Lung (tissue), 12 donors: ENCODE measurements around the gene GFPT2. TPM values are rescaled to one million over a fixed set of nuclear protein-coding genes. Genes with fewer than 3 reads are reported as not detected.

Experiments
- ATAC-seq: fragments of 200-7000 bp; cut with Tn5 transposase; one replicate; pipeline ENCODE4 v1.9.1; 2020; ENCODE audit warnings: moderate number of reproducible peaks; ENCODE audit not compliant: insufficient read depth, low FRiP score
- DNase-seq, 3 donors: peaks; one replicate each; pipeline ENCODE4 v3.0.0-alpha.2; 2013 to 2017
- H3K27ac ChIP-seq, 2 donors: one replicate each; pipeline ENCODE4 v1.5.1; 2013; ENCODE audit warnings: mild to moderate bottlenecking in 2 of 2, moderate library complexity in 2 of 2, control low read depth in 1 of 2, inconsistent platforms in 1 of 2, low read depth in 1 of 2, low read length in 1 of 2
- H3K27me3 ChIP-seq, 3 donors: one replicate each; pipeline ENCODE4 v1.5.1; 2013; ENCODE audit warnings: low read length in 2 of 3; ENCODE audit not compliant: control insufficient read depth in 3 of 3, insufficient read depth in 3 of 3
- H3K36me3 ChIP-seq, 4 donors: one replicate each; pipeline ENCODE4 v1.5.1; 2013; ENCODE audit warnings: low read length in 4 of 4, mild to moderate bottlenecking in 1 of 4, moderate library complexity in 1 of 4; ENCODE audit not compliant: control insufficient read depth in 4 of 4, insufficient read depth in 4 of 4
- H3K4me1 ChIP-seq, 5 donors: one replicate each; pipeline ENCODE4 v1.5.1; 2013; ENCODE audit warnings: low read length in 5 of 5, mild to moderate bottlenecking in 2 of 5, moderate library complexity in 1 of 5; ENCODE audit not compliant: control insufficient read depth in 5 of 5, insufficient read depth in 5 of 5
- H3K4me3 ChIP-seq: one replicate; pipeline ENCODE4 v1.5.1; 2013; ENCODE audit warnings: mild to moderate bottlenecking, control low read depth, moderate library complexity
- H3K9ac ChIP-seq, 2 donors: one replicate each; pipeline ENCODE4 v1.5.1; 2013; ENCODE audit warnings: low read length in 2 of 2, control low read depth in 1 of 2; ENCODE audit not compliant: insufficient read depth in 1 of 2
- H3K9me3 ChIP-seq, 4 donors: one replicate each; pipeline ENCODE4 v1.5.1; 2013; ENCODE audit warnings: low read length in 3 of 4, mild to moderate bottlenecking in 1 of 4, moderate library complexity in 1 of 4; ENCODE audit not compliant: control insufficient read depth in 4 of 4, insufficient read depth in 3 of 4
- WGBS, 2 donors: extraction: QIAGEN DNeasy Blood & Tissue Kit; methylation state at CpG; one replicate each; pipeline ENCODE4 v1.1.7; 2013; 5-methylcytosine and 5-hydroxymethylcytosine counted together
- polyA plus RNA-seq, 2 donors: library from polyadenylated mRNA; stranded (reverse); fragments of 200-250 nt; gene quantifications; one replicate each; pipeline ENCODE4 v1.2.1, GENCODE V29; 2013
- total RNA-seq, 2 donors: library from RNA; depleted of rRNA in 1 of 2; stranded (reverse); fragments of >200 nt in 1 of 2; gene quantifications; one replicate each; pipeline ENCODE4 v1.2.1, GENCODE V29; 2014 to 2021
- TF ChIP-seq, protein P1 (sequence below): IDR thresholded peaks from 2 replicates; pipeline ENCODE4 v1.5.1; 2012; ENCODE audit warnings: mild to moderate bottlenecking; ENCODE audit errors: control extremely low read depth, extremely low read depth
- donor health status: control.
- donor health status: control.
- donor health status: Bipolar disorder and iron deficiency.
- donor health status: healthy.
- donor health status: DM: yes; HTN: yes; CAD: no.

Gene GFPT2
- total and polyA plus RNA-seq, 4 donors, result 11.1 to 26.6 (median 17.3) TPM

- peak in 2 of 3 donors; percentile 14 to 48 for DNase-seq
- 61 to 67% methylated on average over 10 to 14 of the region's 14 CpGs for WGBS, 2 donors
- TF ChIP-seq, protein P1, sequence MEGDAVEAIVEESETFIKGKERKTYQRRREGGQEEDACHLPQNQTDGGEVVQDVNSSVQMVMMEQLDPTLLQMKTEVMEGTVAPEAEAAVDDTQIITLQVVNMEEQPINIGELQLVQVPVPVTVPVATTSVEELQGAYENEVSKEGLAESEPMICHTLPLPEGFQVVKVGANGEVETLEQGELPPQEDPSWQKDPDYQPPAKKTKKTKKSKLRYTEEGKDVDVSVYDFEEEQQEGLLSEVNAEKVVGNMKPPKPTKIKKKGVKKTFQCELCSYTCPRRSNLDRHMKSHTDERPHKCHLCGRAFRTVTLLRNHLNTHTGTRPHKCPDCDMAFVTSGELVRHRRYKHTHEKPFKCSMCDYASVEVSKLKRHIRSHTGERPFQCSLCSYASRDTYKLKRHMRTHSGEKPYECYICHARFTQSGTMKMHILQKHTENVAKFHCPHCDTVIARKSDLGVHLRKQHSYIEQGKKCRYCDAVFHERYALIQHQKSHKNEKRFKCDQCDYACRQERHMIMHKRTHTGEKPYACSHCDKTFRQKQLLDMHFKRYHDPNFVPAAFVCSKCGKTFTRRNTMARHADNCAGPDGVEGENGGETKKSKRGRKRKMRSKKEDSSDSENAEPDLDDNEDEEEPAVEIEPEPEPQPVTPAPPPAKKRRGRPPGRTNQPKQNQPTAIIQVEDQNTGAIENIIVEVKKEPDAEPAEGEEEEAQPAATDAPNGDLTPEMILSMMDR, result no peak
- Histone ChIP-seq H3K4me3 (no peak overlapping the region), H3K27ac (no peak overlapping the region), H3K27me3 (no peaks in the 10 kb centered on the region), H3K4me1 (peaks cover 0 to 18% (median 8%) of the 10 kb centered on the region in 5 donors), H3K9ac (no peak overlapping the region), H3K36me3 (no peaks in the 10 kb centered on the region), H3K9me3 (peaks cover 0 to 3% (median 0%) of the 10 kb centered on the region in 4 donors)
- no peak for ATAC-seq
Observed at GRCh38 chr5:180343831-180344695, 9.1 kb downstream of the GFPT2 start.

GRCh38 chr5:180343110-180343830 is 9.9 kb downstream of the GFPT2 start:
- ATAC-seq, result peak; percentile 14

DNA sequence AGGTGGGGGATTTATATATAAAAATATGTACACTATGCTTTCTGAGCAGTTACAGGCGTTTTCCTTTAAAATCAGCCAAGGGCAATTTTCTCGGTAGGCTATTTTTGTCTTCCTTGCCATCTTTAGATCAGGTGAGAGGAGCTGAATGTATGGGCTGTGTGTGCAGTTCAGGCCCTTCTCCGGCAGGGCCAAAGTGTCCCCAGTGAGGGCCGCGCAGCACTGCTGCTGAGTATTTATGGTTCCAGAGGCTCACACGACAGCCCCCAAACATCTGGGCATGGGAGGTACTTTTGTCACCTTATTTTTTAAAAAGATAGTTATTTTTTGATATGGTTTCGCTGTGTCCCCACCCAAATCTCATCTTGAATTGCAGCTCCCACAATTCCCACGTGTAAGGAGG is 11.5 kb downstream of the GFPT2 start:
- DNase-seq (no peak), ATAC-seq (no peak)
- no peaks in the 10 kb centered on the region for H3K27me3 ChIP-seq
- H3K9ac ChIP-seq, result no peak overlapping the region
- 93 to 94% methylated on average over 8 of the region's 8 CpGs for WGBS, 2 donors
- peaks cover 0 to 3% (median under 1%) of the 10 kb centered on the region in 4 donors for H3K36me3 ChIP-seq
- H3K27ac ChIP-seq, result no peak overlapping the region
- peaks cover 0 to 5% (median 0%) of the 10 kb centered on the region in 4 donors for H3K9me3 ChIP-seq
- no peak overlapping the region for H3K4me3 ChIP-seq
- H3K4me1 ChIP-seq, result peaks cover 0 to 18% (median 8%) of the 10 kb centered on the region in 5 donors
- TF ChIP-seq, protein P1, result no peak

More at GRCh38 chr5:180343110-180343830, 9.9 kb downstream of the GFPT2 start:
- H3K9ac ChIP-seq, result no peak overlapping the region
- H3K27ac ChIP-seq, result no peak overlapping the region
- H3K4me3 ChIP-seq, result no peak overlapping the region
- TF ChIP-seq, protein P1, result no peak
- H3K9me3 ChIP-seq, result peaks cover 0 to 3% (median 0%) of the 10 kb centered on the region in 4 donors
- H3K4me1 ChIP-seq, result peaks cover 0 to 18% (median 8%) of the 10 kb centered on the region in 5 donors
- WGBS, 2 donors, result 37 to 40% methylated on average over 19 of the region's 19 CpGs
- DNase-seq, result peak in 2 of 3 donors; percentile 41 to 50
- no peaks in the 10 kb centered on the region for H3K27me3 ChIP-seq
- H3K36me3 ChIP-seq, result no peaks in the 10 kb centered on the region
